GM13977 (cell line): Measurements from ENCODE around the gene ZHX3.

Experiments
- DNase-seq: peaks from one replicate; pipeline ENCODE4 v3.0.0; 2012; ENCODE audit warnings: low spot score
- CTCF ChIP-seq: IDR thresholded peaks from 2 replicates; pipeline ENCODE4 v1.5.1; 2012; ENCODE audit warnings: mild to moderate bottlenecking, control low read depth; ENCODE audit not compliant: insufficient read depth; ENCODE audit errors: extremely low read depth, missing control alignments
- in situ Hi-C: fragments of 300-500 bp; cut with MboI; formaldehyde crosslinking; loops from one replicate; pipeline ENCODE4 v1.12.0; 2022; ENCODE audit warnings: low sequenced_read_pairs, low pct_unique_long_range_greater_than_20kb, mixed read lengths, inconsistent platforms; ENCODE audit not compliant: unreplicated experiment

Gene ZHX3

GRCh38 chr20:41286240-41286851 is 31.2 kb downstream of the ZHX3 start:
- no peak for TF ChIP-seq CTCF
- in situ Hi-C loops, result no loop called here
- DNase-seq, result no peak

GRCh38 chr20:41279546-41280225 is 37.8 kb downstream of the ZHX3 start:
- DNase-seq, result peak; percentile 26
- TF ChIP-seq CTCF, result no peak
- in situ Hi-C loops, result no loop called here

GRCh38 chr20:41278936-41279335 is 38.6 kb downstream of the ZHX3 start:
- in situ Hi-C loops, result no loop called here
- TF ChIP-seq CTCF, result no peak
- no peak for DNase-seq

- in situ Hi-C loops, result no loop called here
- DNase-seq, result no peak
- TF ChIP-seq CTCF, result no peak
Measured at GRCh38 chr20:41277049-41277448, 40.5 kb downstream of the ZHX3 start.

- in situ Hi-C loops, result no loop called here
- no peak for DNase-seq
Measured at GRCh38 chr20:41276317-41276751, 41.2 kb downstream of the ZHX3 start.

GRCh38 chr20:41275301-41275731 is 42.2 kb downstream of the ZHX3 start:
- in situ Hi-C loops, result no loop called here
- no peak for DNase-seq
- TF ChIP-seq CTCF, result no peak

More at GRCh38 chr20:41276317-41276751, 41.2 kb downstream of the ZHX3 start:
- TF ChIP-seq CTCF, result no peak

GRCh38 chr20:41274152-41274551 is 43.4 kb downstream of the ZHX3 start:
- no peak for DNase-seq
- no peak for TF ChIP-seq CTCF
- in situ Hi-C loops, result no loop called here
